Natural killer cell (primary cell): Measurements from ENCODE around the gene LILRB5. TPM values are rescaled to one million over a fixed set of nuclear protein-coding genes. Genes with fewer than 3 reads are reported as not detected.
"Not testable (repeated sequence)": the region's sequence is repeated elsewhere in the genome, so short reads cannot be mapped to it uniquely, and the experiment has no call there.

Experiments used
- ATAC-seq, 3 donors: fragments of 150-1000 bp in 2 of 3; fragments of 200-7000 bp in 1 of 3; cut with Tn5 transposase; 1 replicate in 1 of 3; 2 replicates in 2 of 3; pipeline ENCODE4 v1.10.0; 2021; ENCODE audit warnings: mild to moderate bottlenecking in 2 of 3, moderate library complexity in 2 of 3
- DNase-seq, 2 donors: peaks; one replicate each; pipeline versions ENCODE4 v3.0.0 to v3.0.0-alpha.2; 2013 to 2021; ENCODE audit warnings: mixed read lengths in 1 of 2
- H3K27ac ChIP-seq: one replicate; pipeline ENCODE4 v1.5.1; 2013; ENCODE audit warnings: mild to moderate bottlenecking, low read length
- H3K27me3 ChIP-seq: one replicate; pipeline ENCODE4 v1.6.1; 2013; ENCODE audit warnings: low read length; ENCODE audit not compliant: control insufficient read depth, insufficient read depth
- H3K36me3 ChIP-seq: one replicate; pipeline ENCODE4 v1.6.1; 2013; ENCODE audit warnings: low read length; ENCODE audit not compliant: control insufficient read depth, insufficient read depth
- H3K4me1 ChIP-seq: one replicate; pipeline ENCODE4 v1.6.1; 2013; ENCODE audit warnings: low read length; ENCODE audit not compliant: control insufficient read depth, insufficient read depth
- H3K4me3 ChIP-seq: one replicate; pipeline ENCODE4 v1.5.1; 2013; ENCODE audit warnings: low read length
- H3K9me3 ChIP-seq: one replicate; pipeline ENCODE4 v1.6.1; 2013; ENCODE audit warnings: low read length; ENCODE audit not compliant: control insufficient read depth, insufficient read depth
- H3K27ac Mint-ChIP-seq, 2 donors: one replicate each; pipeline ENCODE4 v1.8.0; 2022; ENCODE audit warnings: mild to moderate bottlenecking in 2 of 2, mixed read lengths in 2 of 2, moderate library complexity in 1 of 2
- H3K27me3 Mint-ChIP-seq, 2 donors: one replicate each; pipeline ENCODE4 v1.8.0; 2022; ENCODE audit warnings: low read depth in 2 of 2, mixed read lengths in 2 of 2
- H3K36me3 Mint-ChIP-seq: one replicate; pipeline ENCODE4 v1.8.0; 2022; ENCODE audit warnings: mixed read lengths
- H3K4me1 Mint-ChIP-seq, 2 donors: one replicate each; pipeline ENCODE4 v1.8.0; 2022; ENCODE audit warnings: mixed read lengths in 2 of 2
- H3K4me3 Mint-ChIP-seq: one replicate; pipeline ENCODE4 v1.8.0; 2022; ENCODE audit warnings: mild to moderate bottlenecking, moderate library complexity, mixed read lengths
- H3K9me3 Mint-ChIP-seq, 2 donors: one replicate each; pipeline ENCODE4 v1.8.0; 2022; ENCODE audit warnings: mixed read lengths in 2 of 2
- WGBS: methylation state at CpG from one replicate; pipeline ENCODE4 v1.1.7; 2013; ENCODE audit warnings: missing lambda C conversion rate; ENCODE audit not compliant: insufficient coverage; 5-methylcytosine and 5-hydroxymethylcytosine counted together
- intact Hi-C: fragments of 100-400 bp; cut with micrococcal nuclease; formaldehyde crosslinking; loops from one replicate; pipeline ENCODE4 v1.14.2; 2022
- total RNA-seq, 4 donors: library from RNA; stranded (reverse); fragments of 120-200 nt in 1 of 4; gene quantifications; one replicate each; pipeline versions ENCODE4 v1.2.3 to v1.2.4, GENCODE V29; 2013 to 2022
- TF ChIP-seq, protein P1 (sequence below): fragments of 200-600 bp; IDR thresholded peaks from one replicate; pipeline ENCODE4 v1.8.0; 2022; ENCODE audit warnings: antibody characterized with exemption

Gene LILRB5
- total RNA-seq, 3 donors from 2014 or later (not counting 1 experiment from before 2014, with no cell fraction given) = 0.09 to 0.18 TPM; not detected in 1

DNA sequence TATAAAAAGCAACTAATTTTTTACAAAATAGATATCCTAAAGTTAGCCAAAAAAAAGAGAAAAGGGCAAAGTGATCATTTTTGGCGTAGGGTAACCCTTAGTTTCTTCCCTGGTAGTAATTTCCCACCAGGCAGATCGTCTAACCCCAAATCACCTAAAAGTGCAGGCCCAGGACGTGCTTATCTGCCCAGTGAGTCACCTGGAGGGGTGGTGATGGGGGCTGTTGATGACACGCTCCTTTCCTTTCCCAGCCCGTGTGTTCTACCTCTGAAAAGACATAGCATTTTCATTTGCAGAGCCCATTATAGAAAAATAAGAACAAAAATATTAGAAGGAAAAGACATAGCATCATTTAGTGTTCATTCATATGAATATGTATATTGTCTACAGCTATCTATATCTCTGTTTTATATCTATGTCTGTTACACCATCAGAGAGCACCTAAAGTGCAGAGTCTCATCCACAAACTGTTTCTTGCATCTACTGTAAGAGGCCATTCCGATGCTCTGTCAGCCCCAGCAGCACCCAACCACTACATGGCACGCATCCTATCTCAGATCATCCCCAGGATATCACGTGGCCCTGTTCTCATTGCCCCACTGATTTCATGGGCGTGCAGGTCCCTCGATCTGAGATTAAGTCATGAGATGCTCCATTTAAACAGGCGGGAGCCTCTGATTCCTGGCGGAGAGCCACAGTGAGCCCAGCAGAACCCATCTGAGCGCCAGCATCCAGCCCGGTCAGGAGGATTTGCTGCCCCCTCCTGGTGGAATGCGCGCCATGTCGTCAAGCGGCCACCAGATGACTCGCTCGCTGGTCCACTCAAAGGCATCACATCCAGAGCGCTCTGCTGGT, 25.8 kb downstream of the LILRB5 start:
- H3K4me1 ChIP-seq = peaks cover 6% of the 10 kb centered on the region

DNA sequence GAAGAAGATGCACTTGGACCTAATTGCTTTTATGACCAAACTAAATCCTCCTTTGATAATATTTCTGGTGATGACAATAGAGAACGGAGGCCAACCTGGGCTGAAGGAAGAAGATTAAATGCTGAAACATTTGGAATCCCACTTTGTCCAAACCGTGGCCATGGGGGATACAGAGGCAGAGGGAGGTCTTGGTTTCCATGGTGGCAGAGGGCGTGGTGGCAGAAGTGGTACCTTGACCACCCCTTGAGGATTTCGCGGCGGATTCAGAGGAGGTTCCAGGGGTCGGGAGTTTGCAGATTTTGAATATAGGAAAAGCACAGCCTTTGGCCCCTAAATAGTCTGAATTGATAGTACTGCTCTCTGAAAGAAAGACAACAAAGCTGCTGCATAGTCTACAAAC, 27.0 kb downstream of the LILRB5 start:
- Mint-ChIP-seq H3K4me1 (peaks cover 5 to 6% of the 10 kb centered on the region in 2 donors), H3K4me3 (no peak overlapping the region), H3K27me3 (peaks cover 23 to 39% of the 10 kb centered on the region in 2 donors), H3K9me3 (no peaks in the 10 kb centered on the region), H3K27ac (no peak overlapping the region), H3K36me3 (no peaks in the 10 kb centered on the region)
- H3K36me3 ChIP-seq = no peaks in the 10 kb centered on the region
- TF ChIP-seq, protein P1, sequence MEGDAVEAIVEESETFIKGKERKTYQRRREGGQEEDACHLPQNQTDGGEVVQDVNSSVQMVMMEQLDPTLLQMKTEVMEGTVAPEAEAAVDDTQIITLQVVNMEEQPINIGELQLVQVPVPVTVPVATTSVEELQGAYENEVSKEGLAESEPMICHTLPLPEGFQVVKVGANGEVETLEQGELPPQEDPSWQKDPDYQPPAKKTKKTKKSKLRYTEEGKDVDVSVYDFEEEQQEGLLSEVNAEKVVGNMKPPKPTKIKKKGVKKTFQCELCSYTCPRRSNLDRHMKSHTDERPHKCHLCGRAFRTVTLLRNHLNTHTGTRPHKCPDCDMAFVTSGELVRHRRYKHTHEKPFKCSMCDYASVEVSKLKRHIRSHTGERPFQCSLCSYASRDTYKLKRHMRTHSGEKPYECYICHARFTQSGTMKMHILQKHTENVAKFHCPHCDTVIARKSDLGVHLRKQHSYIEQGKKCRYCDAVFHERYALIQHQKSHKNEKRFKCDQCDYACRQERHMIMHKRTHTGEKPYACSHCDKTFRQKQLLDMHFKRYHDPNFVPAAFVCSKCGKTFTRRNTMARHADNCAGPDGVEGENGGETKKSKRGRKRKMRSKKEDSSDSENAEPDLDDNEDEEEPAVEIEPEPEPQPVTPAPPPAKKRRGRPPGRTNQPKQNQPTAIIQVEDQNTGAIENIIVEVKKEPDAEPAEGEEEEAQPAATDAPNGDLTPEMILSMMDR = no peak
- no peaks in the 10 kb centered on the region for H3K9me3 ChIP-seq
- no peak for ATAC-seq
- H3K4me3 ChIP-seq = no peak overlapping the region
- WGBS = 92% methylated on average over 7 of the region's 7 CpGs
- H3K27ac ChIP-seq = no peak overlapping the region
- peaks cover 29% of the 10 kb centered on the region for H3K27me3 ChIP-seq
- peaks cover 6% of the 10 kb centered on the region for H3K4me1 ChIP-seq
- intact Hi-C loops = loop anchor here (2.0 kb wide), 1 partner anchor 19 kb away; no protein-coding TSS in a partner anchor
- DNase-seq = no peak

More for the DNA sequence above, 25.8 kb downstream of the LILRB5 start:
- Histone ChIP-seq H3K27me3 (peaks cover 36% of the 10 kb centered on the region), H3K27ac (no peak overlapping the region), H3K9me3 (no peaks in the 10 kb centered on the region), H3K36me3 (no peaks in the 10 kb centered on the region), H3K4me3 (no peak overlapping the region)
- H3K27ac Mint-ChIP-seq = peak overlapping the region in 1 of 2 donors; percentile 60
- ATAC-seq = peak; percentile 96 to 100 (median 100)
- no peak overlapping the region for H3K4me3 Mint-ChIP-seq
- intact Hi-C loops = loop anchor here (1.0 to 2.0 kb wide), 2 partner anchors 21 to 63 kb away; no protein-coding TSS in a partner anchor
- peaks cover 26 to 52% of the 10 kb centered on the region in 2 donors for H3K27me3 Mint-ChIP-seq
- H3K9me3 Mint-ChIP-seq = no peaks in the 10 kb centered on the region
- TF ChIP-seq, protein P1 = peak; percentile 90
- peaks cover 5 to 6% of the 10 kb centered on the region in 2 donors for H3K4me1 Mint-ChIP-seq
- DNase-seq = peak; percentile 86 to 94
- 18% methylated on average over 17 of the region's 21 CpGs for WGBS
- H3K36me3 Mint-ChIP-seq = no peaks in the 10 kb centered on the region

DNA sequence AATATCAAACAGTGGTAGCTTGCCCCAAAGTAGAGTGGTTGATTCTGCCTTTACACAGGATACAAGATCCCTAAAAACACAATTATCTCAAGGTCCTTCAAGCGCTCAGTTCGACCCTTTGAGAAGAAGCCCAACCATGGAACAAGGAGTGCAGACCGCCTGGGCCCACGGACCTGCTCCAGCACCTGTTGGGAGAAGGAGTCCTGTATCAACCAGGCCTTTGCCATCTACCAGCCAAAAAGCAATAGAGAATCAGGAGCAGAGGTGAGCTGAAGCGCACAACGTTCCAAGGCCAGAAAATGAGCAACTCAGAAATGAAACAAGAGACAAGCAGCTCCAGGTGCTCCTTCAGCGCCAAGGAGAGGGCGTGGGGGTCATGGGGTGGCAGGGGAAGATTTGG, 27.9 kb downstream of the LILRB5 start:
- Mint-ChIP-seq H3K27me3 (peaks cover 20 to 32% of the 10 kb centered on the region in 2 donors), H3K27ac (no peak overlapping the region), H3K4me3 (no peak overlapping the region), H3K36me3 (no peaks in the 10 kb centered on the region), H3K9me3 (no peaks in the 10 kb centered on the region), H3K4me1 (peaks cover 5 to 6% of the 10 kb centered on the region in 2 donors)
- Histone ChIP-seq H3K4me3 (no peak overlapping the region), H3K9me3 (no peaks in the 10 kb centered on the region), H3K36me3 (no peaks in the 10 kb centered on the region), H3K27ac (no peak overlapping the region), H3K27me3 (peaks cover 25% of the 10 kb centered on the region), H3K4me1 (peaks cover 6% of the 10 kb centered on the region)
- 93% methylated on average over 8 of the region's 8 CpGs for WGBS
- DNase-seq (no peak), ATAC-seq (no peak)
- intact Hi-C loops = no loop called here
- TF ChIP-seq, protein P1 = no peak

DNA sequence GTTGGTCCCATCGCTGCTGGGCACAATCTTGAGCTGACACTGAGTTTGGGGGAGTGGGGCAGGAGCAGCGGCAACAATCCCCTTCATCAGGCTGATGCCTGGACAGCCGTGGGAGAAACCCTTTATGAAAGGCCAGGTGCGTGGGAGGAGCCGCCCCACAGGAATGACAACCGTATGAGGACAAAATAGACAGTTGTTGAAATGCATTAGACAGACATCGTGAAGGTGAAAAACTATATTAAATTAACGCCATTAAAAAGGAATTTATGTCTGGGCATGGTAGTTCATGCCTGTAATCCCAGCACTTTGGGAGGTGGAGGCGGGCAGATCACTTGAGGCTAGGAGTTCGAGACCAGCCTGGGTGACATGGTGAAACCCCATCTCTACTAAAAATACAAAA, 32.5 kb downstream of the LILRB5 start:
- WGBS = 88% methylated on average over 10 of the region's 10 CpGs
- intact Hi-C loops, H3K4me3 Mint-ChIP-seq: not testable (repeated sequence)

DNA sequence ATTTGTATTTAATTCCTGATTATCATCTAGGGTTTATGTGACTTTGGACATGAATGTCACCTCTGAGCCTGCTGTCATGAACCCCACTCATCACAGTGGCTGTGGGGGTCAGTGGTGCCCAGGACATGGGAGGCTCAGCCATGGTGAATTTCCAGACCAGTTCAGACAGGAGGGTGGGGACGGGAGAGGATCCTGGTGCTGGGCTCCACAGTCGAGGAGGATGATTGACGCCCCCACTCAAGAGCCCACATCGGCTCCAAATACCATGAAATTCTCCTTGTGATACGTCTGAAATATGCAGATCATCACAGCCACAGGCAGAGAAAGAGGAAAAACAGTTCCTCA, 33.2 kb downstream of the LILRB5 start:
- not testable (repeated sequence) for H3K9me3 ChIP-seq, DNase-seq, H3K36me3 Mint-ChIP-seq, H3K27ac ChIP-seq, H3K36me3 ChIP-seq, H3K9me3 Mint-ChIP-seq, H3K4me3 Mint-ChIP-seq, H3K4me1 Mint-ChIP-seq, H3K4me3 ChIP-seq, ATAC-seq, H3K27ac Mint-ChIP-seq, H3K27me3 ChIP-seq
- peaks cover 14 to 15% of the 10 kb centered on the region in 2 donors for H3K27me3 Mint-ChIP-seq
- intact Hi-C loops = loop anchor here (2.0 kb wide), 1 partner anchor 23 kb away; no protein-coding TSS in a partner anchor
- 71% methylated on average over 4 of the region's 5 CpGs for WGBS
- H3K4me1 ChIP-seq = peaks cover 16% of the 10 kb centered on the region

More for the DNA sequence above, 32.5 kb downstream of the LILRB5 start:
- DNase-seq, H3K27me3 ChIP-seq, ATAC-seq, H3K27ac Mint-ChIP-seq, H3K36me3 Mint-ChIP-seq, H3K27ac ChIP-seq, H3K4me1 Mint-ChIP-seq, H3K9me3 ChIP-seq, H3K9me3 Mint-ChIP-seq, H3K4me3 ChIP-seq, H3K36me3 ChIP-seq: not testable (repeated sequence)
- peaks cover 16% of the 10 kb centered on the region for H3K4me1 ChIP-seq
- peaks cover 18 to 19% of the 10 kb centered on the region in 2 donors for H3K27me3 Mint-ChIP-seq
